Keratinocyte (primary cell): ENCODE results near the gene CCDC27.

Experiments
- CTCF ChIP-seq, 3 experiments: IDR thresholded peaks in 1 of 3; conservative IDR thresholded peaks in 1 of 3; optimal IDR thresholded peaks in 1 of 3; 2 replicates in 2 of 3; 3 replicates in 1 of 3; pipeline versions ENCODE3 to v1.5.1; 2011; ENCODE audit warnings: low read length in 3 of 3, mild to moderate bottlenecking in 3 of 3, moderate library complexity in 2 of 3, control low read depth in 1 of 3, inconsistent platforms in 1 of 3; ENCODE audit not compliant: insufficient read depth in 2 of 3; ENCODE audit errors: extremely low read depth in 1 of 3
- EZH2 ChIP-seq: IDR thresholded peaks from one replicate; pipeline ENCODE4 v1.6.1; 2012; ENCODE audit warnings: inconsistent platforms, mild to moderate bottlenecking, low read length, moderate library complexity

DNA sequence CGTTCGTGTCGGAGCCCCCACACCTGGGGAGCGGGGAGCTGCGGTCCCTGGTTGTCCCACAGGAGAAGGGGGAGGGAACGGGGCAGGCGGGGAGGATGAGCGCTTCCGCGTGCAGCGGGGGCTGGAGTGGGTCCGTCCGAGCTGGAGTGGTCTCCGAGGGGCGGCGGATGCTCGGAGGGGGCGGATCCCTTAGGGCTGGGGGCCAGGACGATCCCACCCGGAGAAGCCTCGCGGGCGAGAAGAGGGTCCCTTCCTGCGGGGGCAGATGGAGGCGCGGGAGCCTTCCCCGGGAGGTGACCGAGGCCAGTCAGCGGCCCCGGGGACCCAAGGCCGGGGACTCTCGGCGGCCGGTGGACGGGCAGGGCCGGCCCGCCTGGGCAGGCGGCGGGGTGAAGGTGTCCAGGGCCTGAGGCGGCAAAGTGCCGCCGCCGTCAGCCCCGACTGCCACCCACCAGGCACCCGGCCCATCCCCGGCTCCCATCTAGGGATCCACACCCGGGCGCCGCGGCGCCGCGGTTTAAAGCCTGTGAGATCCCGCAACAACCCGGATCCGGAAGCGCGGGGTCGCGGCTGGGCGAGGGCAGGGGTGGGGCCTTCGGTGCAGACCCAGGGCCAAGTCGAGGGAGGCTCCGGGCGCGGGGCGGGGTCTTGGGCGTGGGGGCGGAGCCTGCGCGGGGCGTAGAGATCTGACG is 5.3 kb upstream of the CCDC27 start:
- TF ChIP-seq CTCF (optimal IDR thresholded peaks at IDR 0.05 in 1 of 3, IDR thresholded peaks at IDR 0.05 in 1 of 3, conservative IDR thresholded peaks at IDR 0.05 in 1 of 3; ENCODE audit: extremely low read depth in 1 of 3, insufficient read depth in 2 of 3, low read length in 3 of 3): no peak
- TF ChIP-seq EZH2: no peak
